HFFc6 (cell line): Measurements from ENCODE around the gene UBA3. TPM values are rescaled to one million over a fixed set of nuclear protein-coding genes. Genes with fewer than 3 reads are reported as not detected.

Source experiments
- DNase-seq: peaks from one replicate; pipeline ENCODE4 v3.0.0-alpha.2; 2018
- H3K27ac Mint-ChIP-seq: 2 replicates; pipeline ENCODE4 v1.8.0; 2020; ENCODE audit warnings: mild to moderate bottlenecking, mixed read lengths
- H3K27me3 Mint-ChIP-seq: 2 replicates; pipeline ENCODE4 v1.8.0; 2021; ENCODE audit warnings: mild to moderate bottlenecking, moderate library complexity, mixed read lengths; ENCODE audit not compliant: insufficient read depth
- H3K36me3 Mint-ChIP-seq: 2 replicates; pipeline ENCODE4 v1.8.0; 2021; ENCODE audit warnings: low read depth, mixed read lengths
- H3K4me1 Mint-ChIP-seq: 2 replicates; pipeline ENCODE4 v1.8.0; 2020; ENCODE audit warnings: low read depth, mixed read lengths
- H3K4me3 Mint-ChIP-seq: 2 replicates; pipeline ENCODE4 v1.8.0; 2020; ENCODE audit warnings: mild to moderate bottlenecking, moderate library complexity, mixed read lengths
- H3K9me3 Mint-ChIP-seq: 2 replicates; pipeline ENCODE4 v1.8.0; 2020; ENCODE audit warnings: mild to moderate bottlenecking, mixed read lengths
- CTCF ChIP-seq: fragments of 200-600 bp; sonication (generic); IDR thresholded peaks from 2 replicates; pipeline ENCODE4 v1.5.0; 2021; ENCODE audit warnings: antibody characterized with exemption, mild to moderate bottlenecking
- total RNA-seq, 6 experiments: library from RNA; stranded (reverse); fragmentation: NEBNext Ultra II Directional; extraction: Animal tissue kit (Norgen Biotek cat#: 25700); gene quantifications; 2 replicates in 1 of 6; 3 replicates in 5 of 6; pipeline ENCODE4 v1.2.3, GENCODE V29; 2021

UBA3 gene
- total RNA-seq, 6 experiments from 2014 or later: 62.1 to 75.4 (median 63.6) TPM

- no peaks in the 10 kb centered on the region for H3K9me3 Mint-ChIP-seq
- peaks cover 80% of the 10 kb centered on the region for H3K4me1 Mint-ChIP-seq
- peak; percentile 64 for DNase-seq
These were observed 7.9 kb upstream of the UBA3 start for GRCh38 chr3:69088063-69088462.

GRCh38 chr3:69087030-69087791, 7.0 kb upstream of the UBA3 start:
- Mint-ChIP-seq H3K9me3 (no peaks in the 10 kb centered on the region), H3K4me1 (peaks cover 83% of the 10 kb centered on the region), H3K4me3 (peak overlapping the region; percentile 64), H3K27me3 (peaks cover 1% of the 10 kb centered on the region), H3K27ac (peak overlapping the region; percentile 42), H3K36me3 (peaks cover 22% of the 10 kb centered on the region)
- TF ChIP-seq CTCF: no peak
- no peak for DNase-seq

More at GRCh38 chr3:69088063-69088462, 7.9 kb upstream of the UBA3 start:
- Mint-ChIP-seq H3K4me3 (peak overlapping the region; percentile 64), H3K27ac (peak overlapping the region; percentile 73), H3K27me3 (peaks cover 1% of the 10 kb centered on the region), H3K36me3 (peaks cover 23% of the 10 kb centered on the region)
- no peak for TF ChIP-seq CTCF

GRCh38 chr3:69085833-69086722, 5.9 kb upstream of the UBA3 start:
- TF ChIP-seq CTCF: no peak
- peak overlapping the region; percentile 96 for H3K27ac Mint-ChIP-seq
- DNase-seq: peak; percentile 86
- peaks cover 1% of the 10 kb centered on the region for H3K27me3 Mint-ChIP-seq
- H3K9me3 Mint-ChIP-seq: no peaks in the 10 kb centered on the region
- peaks cover 13% of the 10 kb centered on the region for H3K36me3 Mint-ChIP-seq
- H3K4me3 Mint-ChIP-seq: peak overlapping the region; percentile 95
- peaks cover 84% of the 10 kb centered on the region for H3K4me1 Mint-ChIP-seq

- Mint-ChIP-seq H3K27me3 (peaks cover 1% of the 10 kb centered on the region), H3K36me3 (peaks cover 7% of the 10 kb centered on the region), H3K4me3 (peak overlapping the region; percentile 95), H3K27ac (peak overlapping the region; percentile 96), H3K9me3 (no peaks in the 10 kb centered on the region), H3K4me1 (peaks cover 83% of the 10 kb centered on the region)
- no peak for DNase-seq
- TF ChIP-seq CTCF: no peak
These were observed 5.1 kb upstream of the UBA3 start for GRCh38 chr3:69085168-69085832.
